ENCODE data around the gene POLR3C. TPM values are rescaled to one million over a fixed set of nuclear protein-coding genes. Genes with fewer than 3 reads are reported as not detected.
A peak's percentile ranks its signal among the peaks of the same experiment; 100 is the strongest.

Gene POLR3C
- total RNA-seq, 4 donors from 2014 or later = 15.0 to 31.7 (median 21.0) TPM

DNA sequence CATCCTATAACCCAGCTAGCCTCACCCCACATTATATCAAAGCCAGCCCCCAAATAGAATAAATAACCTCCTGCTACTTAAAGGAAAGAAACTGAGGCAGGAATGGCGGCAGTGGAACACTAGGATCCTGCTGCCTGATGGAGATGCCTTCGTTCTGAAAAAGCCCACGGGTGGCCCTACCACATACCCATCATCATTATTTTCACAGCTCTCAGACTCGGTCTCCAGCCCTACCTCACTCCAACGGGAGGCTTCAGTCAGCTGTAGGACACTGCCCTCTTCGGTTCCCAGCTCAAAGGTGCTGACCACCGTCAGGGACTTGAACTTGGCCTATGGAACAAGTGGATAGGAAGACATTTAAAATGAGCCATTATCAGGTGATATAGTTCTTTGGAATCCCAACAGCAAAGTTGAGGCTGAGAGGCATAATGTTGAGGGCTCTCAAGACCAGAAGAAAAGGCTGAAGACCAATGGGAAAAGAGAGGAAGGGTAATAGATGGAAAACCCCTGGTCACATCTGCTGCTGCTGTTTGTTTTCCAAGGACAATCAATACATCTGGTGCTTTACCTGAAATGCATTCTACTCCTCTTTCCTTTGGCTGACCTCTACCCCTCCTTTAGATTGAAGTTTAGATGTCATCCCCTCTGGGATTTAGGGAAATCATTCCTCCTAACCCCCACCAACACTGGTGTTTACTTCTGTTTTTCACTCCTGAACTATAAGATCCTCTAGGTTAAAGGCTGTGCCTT lies 69.5 kb downstream of the POLR3C start:
- DNase-seq = no peak
- Histone ChIP-seq H3K4me1 (peaks cover 20 to 38% (median 20%) of the 10 kb centered on the region in 3 donors), H3K27me3 (no peaks in the 10 kb centered on the region), H3K27ac (peak overlapping the region; percentile 80 to 93 (median 90)), H3K9me3 (no peaks in the 10 kb centered on the region), H3K36me3 (no peaks in the 10 kb centered on the region), H3K4me3 (no peak overlapping the region)
- no peak for TF ChIP-seq POLR2A (IDR thresholded peaks at IDR 0.05)
- TF ChIP-seq, protein P1, sequence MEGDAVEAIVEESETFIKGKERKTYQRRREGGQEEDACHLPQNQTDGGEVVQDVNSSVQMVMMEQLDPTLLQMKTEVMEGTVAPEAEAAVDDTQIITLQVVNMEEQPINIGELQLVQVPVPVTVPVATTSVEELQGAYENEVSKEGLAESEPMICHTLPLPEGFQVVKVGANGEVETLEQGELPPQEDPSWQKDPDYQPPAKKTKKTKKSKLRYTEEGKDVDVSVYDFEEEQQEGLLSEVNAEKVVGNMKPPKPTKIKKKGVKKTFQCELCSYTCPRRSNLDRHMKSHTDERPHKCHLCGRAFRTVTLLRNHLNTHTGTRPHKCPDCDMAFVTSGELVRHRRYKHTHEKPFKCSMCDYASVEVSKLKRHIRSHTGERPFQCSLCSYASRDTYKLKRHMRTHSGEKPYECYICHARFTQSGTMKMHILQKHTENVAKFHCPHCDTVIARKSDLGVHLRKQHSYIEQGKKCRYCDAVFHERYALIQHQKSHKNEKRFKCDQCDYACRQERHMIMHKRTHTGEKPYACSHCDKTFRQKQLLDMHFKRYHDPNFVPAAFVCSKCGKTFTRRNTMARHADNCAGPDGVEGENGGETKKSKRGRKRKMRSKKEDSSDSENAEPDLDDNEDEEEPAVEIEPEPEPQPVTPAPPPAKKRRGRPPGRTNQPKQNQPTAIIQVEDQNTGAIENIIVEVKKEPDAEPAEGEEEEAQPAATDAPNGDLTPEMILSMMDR (IDR thresholded peaks at IDR 0.05) = no peak
- WGBS, 2 donors = 88 to 91% methylated on average over 7 of the region's 7 CpGs
- intact Hi-C loops (cut with DNase I) = no loop called here

Small RNA genes within 50 kb of the gene (small RNA-seq; reads per million reads assigned to genes)
- 0 reads per million in 4 donors for gene MIR6736

Other genes starting within 250 kb of the POLR3C start
- gene GPR89A, start 216.2 kb upstream of the POLR3C start, total RNA-seq = 10 to 100 TPM in 3 of 4 donors, 1 to 10 TPM in 1; 6.9 to 34.8 (median 19.3) TPM
- gene PDZK1, start 116.8 kb upstream of the POLR3C start, total RNA-seq = under 1 TPM in 1 of 4 donors, not detected in 3; 0.19 TPM
- not detected for gene CD160, start 104.7 kb upstream of the POLR3C start, total RNA-seq
- 10 to 100 TPM in 1 of 4 donors, 1 to 10 TPM in 3; 4.3 to 17.5 (median 6.1) TPM for gene RNF115, start 105 bp upstream of the POLR3C start, total RNA-seq
- gene NUDT17, start 21.4 kb downstream of the POLR3C start, total RNA-seq = 1 to 10 TPM; 1.1 to 3.8 (median 1.8) TPM
- gene PIAS3, start 34.9 kb downstream of the POLR3C start, total RNA-seq = 10 to 100 TPM; 20.9 to 51.8 (median 38.2) TPM
- gene ANKRD35, start 61.7 kb downstream of the POLR3C start, total RNA-seq = 10 to 100 TPM in 2 of 4 donors, 1 to 10 TPM in 2; 9.0 to 22.4 (median 10.9) TPM
- 1 to 10 TPM in 3 of 4 donors, under 1 TPM in 1; 0.83 to 7.2 (median 1.5) TPM for gene ITGA10, start 85.8 kb downstream of the POLR3C start, total RNA-seq
- 10 to 100 TPM; 19.3 to 30.8 (median 25.1) TPM for gene PEX11B, start 94.5 kb downstream of the POLR3C start, total RNA-seq
- gene RBM8A, start 103.3 kb downstream of the POLR3C start, total RNA-seq = 100 to 1,000 TPM; 155 to 229 (median 200) TPM
- gene LIX1L, start 133.8 kb downstream of the POLR3C start, total RNA-seq = 10 to 100 TPM in 1 of 4 donors, 1 to 10 TPM in 3; 1.9 to 12.2 (median 5.9) TPM
- gene ANKRD34A, start 140.4 kb downstream of the POLR3C start, total RNA-seq = under 1 TPM; 0.04 to 0.67 (median 0.30) TPM
- gene POLR3GL, start 140.5 kb downstream of the POLR3C start, total RNA-seq = 10 to 100 TPM in 2 of 4 donors, 1 to 10 TPM in 2; 2.9 to 15.9 (median 9.8) TPM
- 100 to 1,000 TPM in 3 of 4 donors, 10 to 100 TPM in 1; 94.9 to 942 (median 328) TPM for gene TXNIP, start 172.4 kb downstream of the POLR3C start, total RNA-seq
- not detected for gene HJV, start 197.5 kb downstream of the POLR3C start, total RNA-seq

All from esophagus squamous epithelium (tissue), 5 donors.